HepG2 (cell line): ENCODE measurements around the gene PLEKHG5. TPM values are rescaled to one million over a fixed set of nuclear protein-coding genes. Genes with fewer than 3 reads are reported as not detected.
A peak's percentile ranks its signal among the peaks of the same experiment; 100 is the strongest.

ENCODE experiments used
- KMT2B ChIP-seq: IDR thresholded peaks from 2 replicates; pipeline ENCODE4 v1.6.1; 2016; ENCODE audit warnings: missing genetic modification reagents, missing compliant biosample characterization
- MTERF4 ChIP-seq: sonication (generic); formaldehyde crosslinking; IDR thresholded peaks from 2 replicates; pipeline ENCODE4 v1.8.0; 2023; ENCODE audit warnings: mild to moderate bottlenecking, missing genetic modification reagents
- MTF1 ChIP-seq: sonication (generic); formaldehyde crosslinking; IDR thresholded peaks from 2 replicates; pipeline ENCODE4 v1.5.0; 2020; ENCODE audit warnings: missing genetic modification reagents
- MZF1 ChIP-seq: sonication (generic); formaldehyde crosslinking; IDR thresholded peaks from 2 replicates; pipeline ENCODE4 v1.8.1; 2023; ENCODE audit warnings: mild to moderate bottlenecking, missing genetic modification reagents, borderline replicate concordance
- THYN1 ChIP-seq: sonication (generic); formaldehyde crosslinking; IDR thresholded peaks from 2 replicates; pipeline ENCODE4 v1.8.1; 2023; ENCODE audit warnings: low read depth, mild to moderate bottlenecking, moderate library complexity, missing genetic modification reagents, borderline replicate concordance
- TP53 ChIP-seq: sonication (generic); formaldehyde crosslinking; conservative IDR thresholded peaks from 2 replicates; pipeline ENCODE4 v1.4.0; 2020; ENCODE audit warnings: missing genetic modification reagents
- UBTF ChIP-seq: sonication (generic); formaldehyde crosslinking; IDR thresholded peaks from 2 replicates; pipeline ENCODE4 v1.4.0; 2020; ENCODE audit warnings: mild to moderate bottlenecking, missing genetic modification reagents
- ZBTB1 ChIP-seq: sonication (generic); formaldehyde crosslinking; IDR thresholded peaks from 2 replicates; pipeline ENCODE4 v1.4.0; 2020; ENCODE audit warnings: missing genetic modification reagents, borderline replicate concordance
- ZNF205 ChIP-seq: IDR thresholded peaks from 2 replicates; pipeline ENCODE4 v1.6.1; 2018; ENCODE audit warnings: missing biosample characterization, missing genetic modification reagents
- ZNF503 ChIP-seq: sonication (generic); formaldehyde crosslinking; IDR thresholded peaks from 2 replicates; pipeline ENCODE4 v1.4.0; 2020; ENCODE audit warnings: missing genetic modification reagents
- ZNF792 ChIP-seq: IDR thresholded peaks from 2 replicates; pipeline ENCODE4 v1.6.1; 2016
- polyA plus RNA-seq, 8 experiments: library from polyadenylated mRNA; depleted of rRNA in 3 of 8; stranded (reverse) in 7 of 8; unstranded in 1 of 8; fragments of >200 nt; fragmentation: Illumina TruSeq in 4 of 8; extraction: Trizol in 4 of 8; gene quantifications; 2 replicates each; pipeline versions ENCODE4 v1.2.1 to v1.2.3, GENCODE V29; 2011 to 2016; ENCODE audit warnings: low read depth in 4 of 8, missing spikeins in 1 of 8, mixed read lengths in 1 of 8; ENCODE audit not compliant: insufficient read depth in 1 of 8
- total RNA-seq, 5 experiments: library from RNA; depleted of rRNA; stranded (reverse); fragments of >200 nt; fragmentation: Illumina TruSeq; extraction: Trizol; gene quantifications; 2 replicates each; pipeline ENCODE4 v1.2.3, GENCODE V29; 2016; ENCODE audit warnings: low read depth in 1 of 5
- TF ChIP-seq, protein P1 (sequence below): sonication (generic); formaldehyde crosslinking; IDR thresholded peaks from 2 replicates; pipeline ENCODE4 v1.4.0; 2020; ENCODE audit warnings: missing genetic modification reagents
- TF ChIP-seq, protein P2 (sequence below): sonication (generic); formaldehyde crosslinking; IDR thresholded peaks from 2 replicates; pipeline ENCODE4 v1.4.0; 2020; ENCODE audit warnings: missing genetic modification reagents, borderline replicate concordance
- TF ChIP-seq, protein P3 (sequence below): sonication (generic); formaldehyde crosslinking; IDR thresholded peaks from 2 replicates; pipeline ENCODE4 v1.5.1; 2020; ENCODE audit warnings: missing genetic modification reagents, mild to moderate bottlenecking, borderline replicate concordance

Gene PLEKHG5
- total and polyA plus RNA-seq, 2 of the 13 experiments (the other 11 are each of a cell fraction or from before 2014, with no cell fraction given), result 1.9 to 3.5 TPM

DNA sequence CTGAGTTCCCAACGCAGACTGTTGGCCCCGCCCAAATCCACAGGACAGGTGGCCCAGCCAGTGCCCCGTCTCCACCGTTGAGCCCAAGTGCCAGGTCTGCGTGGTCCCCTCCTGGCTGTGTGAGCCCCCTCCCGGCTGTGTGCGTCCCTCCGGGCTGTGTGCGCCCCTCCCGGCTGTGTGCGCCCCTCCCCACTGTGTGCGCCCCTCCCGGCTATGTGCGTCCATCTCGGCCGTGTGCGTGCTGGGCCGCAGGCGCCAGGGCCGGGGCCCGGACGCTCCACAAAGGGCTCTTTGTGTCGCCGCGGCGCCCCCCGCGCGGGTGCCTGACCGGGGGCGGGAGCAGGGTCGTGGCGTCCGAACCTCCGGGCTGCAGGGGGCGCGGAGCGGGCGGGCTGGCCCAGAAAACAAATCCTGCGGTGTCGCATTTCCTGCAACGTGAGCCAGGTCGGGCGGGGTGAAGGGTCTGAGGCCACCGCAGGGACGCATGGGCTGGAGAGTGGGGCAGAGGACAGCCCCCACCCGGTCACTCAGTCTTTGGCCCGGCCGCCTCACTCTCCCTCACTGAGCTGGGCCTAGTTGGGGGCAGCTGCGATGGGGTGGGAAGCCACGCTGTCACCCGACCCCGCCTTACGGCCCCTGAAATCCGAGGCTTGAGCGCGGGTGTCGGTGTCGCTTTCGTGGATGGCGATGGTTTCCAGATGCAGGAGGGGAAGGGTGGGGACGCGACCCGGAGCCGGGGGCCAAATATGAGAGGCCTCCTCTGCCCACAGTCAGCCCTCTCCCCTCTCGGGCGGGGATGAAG is 44.2 kb downstream of the PLEKHG5 start (continued):
- TF ChIP-seq MTERF4 (CRISPR knock-in tag) (peak; percentile 91; the same call in 1 of the 2 replicates), ZNF205 (CRISPR knock-in tag) (no peak), THYN1 (CRISPR knock-in tag) (no peak), MTF1 (no peak), KMT2B (CRISPR knock-in tag) (no peak), ZNF503 (CRISPR knock-in tag) (peak; percentile 87; the same call in 1 of the 2 replicates), TP53 (no peak), ZNF792 (CRISPR knock-in tag) (no peak; the same call in 1 of the 2 replicates), UBTF (CRISPR knock-in tag) (peak; percentile 74; the same call in 1 of the 2 replicates), MZF1 (CRISPR knock-in tag) (no peak), ZBTB1 (CRISPR knock-in tag) (no peak)
- TF ChIP-seq, protein P1, sequence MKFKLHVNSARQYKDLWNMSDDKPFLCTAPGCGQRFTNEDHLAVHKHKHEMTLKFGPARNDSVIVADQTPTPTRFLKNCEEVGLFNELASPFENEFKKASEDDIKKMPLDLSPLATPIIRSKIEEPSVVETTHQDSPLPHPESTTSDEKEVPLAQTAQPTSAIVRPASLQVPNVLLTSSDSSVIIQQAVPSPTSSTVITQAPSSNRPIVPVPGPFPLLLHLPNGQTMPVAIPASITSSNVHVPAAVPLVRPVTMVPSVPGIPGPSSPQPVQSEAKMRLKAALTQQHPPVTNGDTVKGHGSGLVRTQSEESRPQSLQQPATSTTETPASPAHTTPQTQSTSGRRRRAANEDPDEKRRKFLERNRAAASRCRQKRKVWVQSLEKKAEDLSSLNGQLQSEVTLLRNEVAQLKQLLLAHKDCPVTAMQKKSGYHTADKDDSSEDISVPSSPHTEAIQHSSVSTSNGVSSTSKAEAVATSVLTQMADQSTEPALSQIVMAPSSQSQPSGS (CRISPR knock-in tag), result no peak
- TF ChIP-seq, protein P2, sequence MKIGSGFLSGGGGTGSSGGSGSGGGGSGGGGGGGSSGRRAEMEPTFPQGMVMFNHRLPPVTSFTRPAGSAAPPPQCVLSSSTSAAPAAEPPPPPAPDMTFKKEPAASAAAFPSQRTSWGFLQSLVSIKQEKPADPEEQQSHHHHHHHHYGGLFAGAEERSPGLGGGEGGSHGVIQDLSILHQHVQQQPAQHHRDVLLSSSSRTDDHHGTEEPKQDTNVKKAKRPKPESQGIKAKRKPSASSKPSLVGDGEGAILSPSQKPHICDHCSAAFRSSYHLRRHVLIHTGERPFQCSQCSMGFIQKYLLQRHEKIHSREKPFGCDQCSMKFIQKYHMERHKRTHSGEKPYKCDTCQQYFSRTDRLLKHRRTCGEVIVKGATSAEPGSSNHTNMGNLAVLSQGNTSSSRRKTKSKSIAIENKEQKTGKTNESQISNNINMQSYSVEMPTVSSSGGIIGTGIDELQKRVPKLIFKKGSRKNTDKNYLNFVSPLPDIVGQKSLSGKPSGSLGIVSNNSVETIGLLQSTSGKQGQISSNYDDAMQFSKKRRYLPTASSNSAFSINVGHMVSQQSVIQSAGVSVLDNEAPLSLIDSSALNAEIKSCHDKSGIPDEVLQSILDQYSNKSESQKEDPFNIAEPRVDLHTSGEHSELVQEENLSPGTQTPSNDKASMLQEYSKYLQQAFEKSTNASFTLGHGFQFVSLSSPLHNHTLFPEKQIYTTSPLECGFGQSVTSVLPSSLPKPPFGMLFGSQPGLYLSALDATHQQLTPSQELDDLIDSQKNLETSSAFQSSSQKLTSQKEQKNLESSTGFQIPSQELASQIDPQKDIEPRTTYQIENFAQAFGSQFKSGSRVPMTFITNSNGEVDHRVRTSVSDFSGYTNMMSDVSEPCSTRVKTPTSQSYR (CRISPR knock-in tag), result peak; percentile 74; the same call in 1 of the 2 replicates
- TF ChIP-seq, protein P3, sequence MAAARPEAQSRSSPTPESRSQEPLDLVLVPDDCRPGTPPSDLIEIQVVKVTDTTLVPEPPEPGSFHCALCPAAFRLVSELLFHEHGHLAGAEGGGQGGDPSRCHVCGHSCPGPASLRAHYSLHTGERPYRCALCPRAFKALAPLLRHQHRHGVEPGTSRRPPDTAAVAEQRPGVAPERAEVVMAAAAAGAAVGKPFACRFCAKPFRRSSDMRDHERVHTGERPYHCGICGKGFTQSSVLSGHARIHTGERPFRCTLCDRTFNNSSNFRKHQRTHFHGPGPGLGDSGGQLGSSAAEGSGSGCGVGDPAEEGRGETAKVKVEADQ (CRISPR knock-in tag), result peak; percentile 85
